Panc1 (cell line): ENCODE results near the gene TPI1. TPM values are rescaled to one million over a fixed set of nuclear protein-coding genes. Genes with fewer than 3 reads are reported as not detected.
"Not testable (repeated sequence)": the region's sequence is repeated elsewhere in the genome, so short reads cannot be mapped to it uniquely, and the experiment has no call there.

Experiments used
- ATAC-seq: fragments of 200-7000 bp; cut with Tn5 transposase; 2 replicates; pipeline ENCODE4 v1.9.1; 2020; ENCODE audit warnings: mild to moderate bottlenecking, moderate library complexity
- BruUV-seq: library from RNA; stranded (reverse); fragments of 400-500 nt; replicated peaks from 2 replicates; lab custom pipeline; 2021; lab: Mats Ljungman, UMichigan
- CTCF ChIA-PET: fragments of 300-600 bp; sonication (Branson Sonifier 250); formaldehyde crosslinking; loops from one replicate; lab custom pipeline; 2022; ENCODE audit warnings: antibody characterized with exemption; lab: Charles Lee
- POLR2A ChIA-PET: fragments of 300-600 bp; sonication (Branson Sonifier 250); formaldehyde crosslinking; loops from one replicate; lab custom pipeline; 2022; ENCODE audit warnings: antibody characterized with exemption; lab: Charles Lee
- DNase-seq: peaks from one replicate; pipeline ENCODE4 v3.0.0-alpha.2; 2010; ENCODE audit warnings: low read depth, low spot score
- H3K27ac ChIP-seq: 2 replicates; pipeline ENCODE4 v1.5.1; 2011; ENCODE audit warnings: mild to moderate bottlenecking, low read length, inconsistent platforms
- H3K27me3 ChIP-seq: fragments of 200-500 bp; sonication (Bioruptor generic); 2 replicates; pipeline ENCODE4 v1.6.0; 2014; ENCODE audit warnings: low read length, inconsistent platforms; ENCODE audit not compliant: control insufficient read depth, insufficient read depth
- H3K36me3 ChIP-seq: fragments of 200-500 bp; sonication (Bioruptor generic); 2 replicates; pipeline ENCODE4 v1.5.1; 2014; ENCODE audit warnings: inconsistent platforms, mild to moderate bottlenecking, low read length, moderate library complexity; ENCODE audit not compliant: control insufficient read depth, insufficient read depth
- H3K4me1 ChIP-seq: 2 replicates; pipeline ENCODE4 v1.5.1; 2011; ENCODE audit warnings: inconsistent platforms, mild to moderate bottlenecking, low read length, moderate library complexity; ENCODE audit not compliant: control insufficient read depth, insufficient read depth
- H3K4me3 ChIP-seq, 2 experiments: 2 replicates each; pipeline ENCODE4 v1.5.1; 2011 to 2012; ENCODE audit warnings: low read depth in 2 of 2, low read length in 2 of 2, mild to moderate bottlenecking in 2 of 2, inconsistent platforms in 1 of 2, moderate library complexity in 1 of 2
- H3K9me3 ChIP-seq: fragments of 200-500 bp; sonication (Bioruptor generic); 2 replicates; pipeline ENCODE4 v1.5.1; 2014; ENCODE audit warnings: low read depth, mild to moderate bottlenecking, inconsistent platforms, low read length, moderate library complexity; ENCODE audit not compliant: control insufficient read depth, insufficient read depth
- CTCF ChIP-seq: fragments of 450-650 bp; IDR thresholded peaks from 2 replicates; pipeline ENCODE4 v1.5.1; 2017; ENCODE audit warnings: mild to moderate bottlenecking
- POLR2AphosphoS5 ChIP-seq: IDR thresholded peaks from 2 replicates; pipeline ENCODE4 v1.6.1; 2012; ENCODE audit warnings: mild to moderate bottlenecking, low read depth, low read length, moderate library complexity
- REST ChIP-seq, 2 experiments: IDR thresholded peaks; 2 replicates each; pipeline ENCODE4 v1.6.1; 2011 to 2012; ENCODE audit warnings: low read depth in 2 of 2, control low read depth in 1 of 2, low read length in 1 of 2, mild to moderate bottlenecking in 1 of 2, moderate library complexity in 1 of 2; ENCODE audit not compliant: insufficient read depth in 1 of 2
- SIN3A ChIP-seq: IDR thresholded peaks from 2 replicates; pipeline ENCODE4 v1.6.1; 2012; ENCODE audit warnings: low read depth, mild to moderate bottlenecking, low read length, moderate library complexity, borderline replicate concordance; ENCODE audit not compliant: insufficient read depth
- TCF7L2 ChIP-seq: IDR thresholded peaks from 2 replicates; pipeline ENCODE4 v1.6.1; 2011; ENCODE audit warnings: mild to moderate bottlenecking, low read depth, low read length, inconsistent platforms
- in situ Hi-C: cut with HindIII; loops from 2 replicates; pipeline ENCODE4 v1.10.0; 2016; ENCODE audit warnings: low sequenced_read_pairs, low pct_unique_long_range_greater_than_20kb
- intact Hi-C: fragments of 100-400 bp; cut with micrococcal nuclease; formaldehyde crosslinking; loops from one replicate; pipeline ENCODE4 v1.10.0; 2022; ENCODE audit not compliant: unreplicated experiment
- total RNA-seq: library from RNA; stranded (reverse); gene quantifications from one replicate; pipeline ENCODE4 v1.2.1, GENCODE V29; 2021; ENCODE audit not compliant: unreplicated experiment

TPI1 gene
- total RNA-seq, 1 experiment from 2014 or later: 693 TPM

GRCh38 chr12:6905414-6906040 lies 38.2 kb downstream of the TPI1 start:
- DNase-seq: no peak
- intact Hi-C loops (no loop called here), in situ Hi-C loops (no loop called here)
- POLR2A ChIA-PET: interaction anchor here (0.5 to 0.7 kb wide), 3 partner anchors 9 to 372 kb away, joined by 3 to 11 read pairs (median 9); partner anchors contain the start of genes GAPDH and TPI1
- ATAC-seq: no peak
- Histone ChIP-seq H3K9me3 (no peaks in the 10 kb centered on the region), H3K27ac (peak overlapping the region; percentile 91; the same call in 1 of the 2 replicates), H3K4me3 (peak overlapping the region; percentile 79 to 89), H3K27me3 (no peaks in the 10 kb centered on the region), H3K4me1 (no peaks in the 10 kb centered on the region), H3K36me3 (no peaks in the 10 kb centered on the region)
- TF ChIP-seq TCF7L2 (no peak), POLR2AphosphoS5 (no peak), CTCF (no peak), SIN3A (no peak), REST (IDR thresholded peaks at IDR 0.05; ENCODE audit: insufficient read depth in 1 of 2, low read depth in 2 of 2, low read length in 1 of 2) (no peak)
- CTCF ChIA-PET: no interaction called here
- no TSS peak for BruUV-seq

GRCh38 chr12:6908141-6908540 lies 40.8 kb downstream of the TPI1 start:
- POLR2A ChIA-PET: interaction anchor here (0.6 kb wide), 1 partner anchor 61 kb away, joined by 7 read pairs; no protein-coding TSS in a partner anchor
- H3K36me3 ChIP-seq, CTCF ChIA-PET, H3K27me3 ChIP-seq, ATAC-seq, H3K9me3 ChIP-seq, BruUV-seq, DNase-seq, H3K27ac ChIP-seq, H3K4me3 ChIP-seq, H3K4me1 ChIP-seq, intact Hi-C loops, in situ Hi-C loops: not testable (repeated sequence)

- TF ChIP-seq SIN3A (no peak), CTCF (no peak), TCF7L2 (no peak), POLR2AphosphoS5 (no peak), REST (IDR thresholded peaks at IDR 0.05; ENCODE audit: insufficient read depth in 1 of 2, low read depth in 2 of 2, low read length in 1 of 2) (no peak)
- no peak for ATAC-seq
- BruUV-seq: no TSS peak
- Histone ChIP-seq H3K4me1 (peaks cover 4% of the 10 kb centered on the region; the same call in 1 of the 2 replicates), H3K27me3 (no peaks in the 10 kb centered on the region), H3K4me3 (no peak overlapping the region), H3K36me3 (no peaks in the 10 kb centered on the region), H3K27ac (no peak overlapping the region), H3K9me3 (no peaks in the 10 kb centered on the region)
- intact Hi-C loops (no loop called here), in situ Hi-C loops (no loop called here)
- ChIA-PET POLR2A (interaction anchor here (0.7 kb wide), 1 partner anchor 61 kb away, joined by 4 read pairs; no protein-coding TSS in a partner anchor), CTCF (no interaction called here)
- DNase-seq: no peak
These were observed 42.3 kb downstream of the TPI1 start for GRCh38 chr12:6909421-6910145.
